Common myeloid progenitor, CD34-positive (primary cell): ENCODE results near the gene OTULINL.
A peak's percentile ranks its signal among the peaks of the same experiment; 100 is the strongest.
"Not testable (repeated sequence)": the region's sequence is repeated elsewhere in the genome, so short reads cannot be mapped to it uniquely, and the experiment has no call there.

ENCODE experiments used
- CTCF ChIA-PET: fragments of 350-600 bp; sonication (Branson Sonifier 250); formaldehyde crosslinking; loops from one replicate; lab custom pipeline; 2021; ENCODE audit warnings: antibody characterized with exemption; lab: Charles Lee
- POLR2A ChIA-PET: fragments of 350-600 bp; sonication (Branson Sonifier 250); formaldehyde crosslinking; loops from one replicate; lab custom pipeline; 2021; ENCODE audit warnings: antibody characterized with exemption; lab: Charles Lee
- DNase-seq, 3 donors: peaks; one replicate each; pipeline versions ENCODE4 v3.0.0 to v3.0.0-alpha.2; 2013
- H3K27ac ChIP-seq, 2 experiments: 1 replicate in 1 of 2; 2 replicates in 1 of 2; pipeline ENCODE4 v1.7.0; 2013; ENCODE audit warnings: inconsistent platforms in 2 of 2, low read length in 2 of 2, mild to moderate bottlenecking in 2 of 2, low read depth in 1 of 2, moderate library complexity in 1 of 2; ENCODE audit not compliant: severe bottlenecking in 2 of 2, insufficient read depth in 1 of 2, poor library complexity in 1 of 2
- H3K27me3 ChIP-seq, 5 experiments: replicated peaks in 2 of 5; 1 replicate in 3 of 5; 2 replicates in 2 of 5; pipeline versions ENCODE4 v1.6.1 to v1.7.0; 2013; ENCODE audit warnings: low read length in 4 of 5, mild to moderate bottlenecking in 2 of 5, moderate library complexity in 2 of 5, inconsistent platforms in 1 of 5; ENCODE audit not compliant: insufficient read depth in 5 of 5, control insufficient read depth in 4 of 5
- H3K36me3 ChIP-seq, 4 experiments: 1 replicate in 2 of 4; 2 replicates in 2 of 4; pipeline versions ENCODE4 v1.6.1 to v1.7.0; 2013; ENCODE audit warnings: low read length in 3 of 4, control low read depth in 1 of 4, mild to moderate bottlenecking in 1 of 4; ENCODE audit not compliant: control insufficient read depth in 4 of 4, insufficient read depth in 4 of 4
- H3K4me1 ChIP-seq, 4 experiments: 1 replicate in 3 of 4; 2 replicates in 1 of 4; pipeline versions ENCODE4 v1.6.1 to v1.7.1; 2013; ENCODE audit warnings: low read length in 3 of 4, mild to moderate bottlenecking in 3 of 4, control low read depth in 1 of 4, inconsistent platforms in 1 of 4, moderate library complexity in 1 of 4; ENCODE audit not compliant: control insufficient read depth in 4 of 4, insufficient read depth in 4 of 4; ENCODE audit errors: control extremely low read depth in 1 of 4
- H3K4me3 ChIP-seq, 7 experiments: 1 replicate in 4 of 7; 2 replicates in 3 of 7; pipeline versions ENCODE4 v1.5.1 to v1.7.0; 2013; ENCODE audit warnings: mild to moderate bottlenecking in 7 of 7, low read length in 6 of 7, moderate library complexity in 6 of 7, inconsistent platforms in 2 of 7, low read depth in 2 of 7, control low read depth in 1 of 7; ENCODE audit not compliant: insufficient read depth in 4 of 7, control insufficient read depth in 1 of 7; ENCODE audit errors: extremely low read depth in 1 of 7
- H3K9me3 ChIP-seq, 5 experiments: 1 replicate in 4 of 5; 2 replicates in 1 of 5; pipeline versions ENCODE4 v1.6.1 to v1.7.1; 2013; ENCODE audit warnings: low read length in 4 of 5, mild to moderate bottlenecking in 2 of 5, inconsistent platforms in 1 of 5, low read depth in 1 of 5, moderate library complexity in 1 of 5; ENCODE audit not compliant: control insufficient read depth in 4 of 5, insufficient read depth in 2 of 5; ENCODE audit errors: control extremely low read depth in 1 of 5
- WGBS: methylation state at CpG from one replicate; pipeline ENCODE4 v1.1.5; 2013; ENCODE audit not compliant: insufficient coverage; 5-methylcytosine and 5-hydroxymethylcytosine counted together

Gene OTULINL

DNA sequence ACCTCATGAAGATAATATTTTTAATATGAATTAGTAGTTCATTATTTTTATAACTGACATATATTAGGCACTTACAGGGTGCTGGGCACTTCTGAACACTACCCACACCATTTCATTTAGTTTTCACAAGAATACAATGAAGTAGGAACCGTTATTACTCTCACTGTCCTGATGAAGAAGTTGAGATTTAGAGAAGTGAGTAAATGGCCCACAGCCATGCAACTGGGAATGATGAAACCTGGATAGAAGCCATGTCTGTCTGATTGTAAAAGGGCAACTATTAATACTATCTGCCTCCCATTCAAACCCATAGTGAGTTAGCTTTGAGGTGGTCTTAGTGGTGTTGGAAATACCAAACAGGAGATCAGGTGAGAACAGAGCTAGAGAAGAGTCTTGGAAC is 29.6 kb upstream of the OTULINL start:
- H3K4me1 ChIP-seq = peaks cover 0 to 12% (median 3%) of the 10 kb centered on the region in 4 experiments
- 100% methylated on average over 1 of the region's 1 CpG for WGBS
- no peak overlapping the region for H3K4me3 ChIP-seq
- no peak overlapping the region for H3K27ac ChIP-seq
- ChIA-PET CTCF (interaction anchor here (2.7 kb wide), 1 partner anchor 10 kb away, joined by 8 read pairs; no protein-coding TSS in a partner anchor), POLR2A (no interaction called here)
- DNase-seq = no peak
- no peaks in the 10 kb centered on the region for H3K36me3 ChIP-seq
- no peaks in the 10 kb centered on the region for H3K9me3 ChIP-seq
- H3K27me3 ChIP-seq = no peaks in the 10 kb centered on the region

DNA sequence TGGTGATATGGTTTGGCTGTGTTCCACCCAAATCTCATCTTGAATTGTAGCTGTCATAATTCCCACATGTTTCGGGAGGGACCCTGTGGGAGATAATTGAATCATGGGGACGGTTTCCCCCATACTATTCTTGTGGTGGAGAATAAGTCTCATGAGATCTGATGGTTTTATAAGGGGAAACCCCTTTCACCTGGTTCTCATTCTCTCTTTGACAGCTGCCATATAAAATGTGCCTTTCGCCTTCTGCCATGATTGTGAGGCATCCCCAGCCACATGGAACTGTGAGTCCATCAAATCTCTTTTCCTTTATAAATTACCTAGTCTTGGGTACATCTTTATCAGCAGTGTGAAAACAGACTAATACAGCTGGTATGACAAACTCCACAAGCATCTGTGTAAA is 27.3 kb upstream of the OTULINL start:
- CTCF ChIA-PET, H3K27ac ChIP-seq, H3K4me3 ChIP-seq, H3K27me3 ChIP-seq, H3K9me3 ChIP-seq, H3K36me3 ChIP-seq, POLR2A ChIA-PET, DNase-seq: not testable (repeated sequence)
- peaks cover 3 to 30% (median 8%) of the 10 kb centered on the region in 4 experiments for H3K4me1 ChIP-seq
- 80% methylated on average over 2 of the region's 3 CpGs for WGBS

DNA sequence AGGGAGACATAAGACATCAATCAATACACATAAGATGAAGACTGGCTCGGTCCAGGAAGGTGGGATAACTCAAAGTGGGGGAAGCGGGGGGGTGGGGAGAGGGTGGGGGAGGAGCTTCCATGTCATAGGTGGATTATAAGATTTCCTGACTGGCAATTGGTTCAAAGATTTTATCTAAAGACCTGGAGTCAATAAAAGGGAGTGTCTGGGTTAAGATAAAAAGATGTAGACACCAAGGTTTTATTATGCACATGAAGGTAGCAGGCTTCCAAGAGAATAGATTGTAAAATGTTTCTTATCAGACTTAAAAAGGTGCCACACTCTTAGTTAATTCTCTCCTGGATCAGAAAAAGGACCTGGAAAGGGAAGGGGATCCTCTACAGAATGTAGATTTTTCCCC is 25.6 kb upstream of the OTULINL start:
- WGBS = 100% methylated on average over 1 of the region's 2 CpGs
- peaks cover 4 to 42% (median 19%) of the 10 kb centered on the region in 4 experiments for H3K4me1 ChIP-seq
- no peak overlapping the region for H3K27ac ChIP-seq
- no peak for DNase-seq
- no peaks in the 10 kb centered on the region for H3K27me3 ChIP-seq
- POLR2A ChIA-PET = no interaction called here
- no peak overlapping the region for H3K4me3 ChIP-seq
- H3K9me3 ChIP-seq = peaks cover 0 to 3% (median 0%) of the 10 kb centered on the region in 5 experiments
- no peaks in the 10 kb centered on the region for H3K36me3 ChIP-seq
- CTCF ChIA-PET = interaction anchor here (0.6 kb wide), 1 partner anchor 20 kb away, joined by 3 read pairs; no protein-coding TSS in a partner anchor

DNA sequence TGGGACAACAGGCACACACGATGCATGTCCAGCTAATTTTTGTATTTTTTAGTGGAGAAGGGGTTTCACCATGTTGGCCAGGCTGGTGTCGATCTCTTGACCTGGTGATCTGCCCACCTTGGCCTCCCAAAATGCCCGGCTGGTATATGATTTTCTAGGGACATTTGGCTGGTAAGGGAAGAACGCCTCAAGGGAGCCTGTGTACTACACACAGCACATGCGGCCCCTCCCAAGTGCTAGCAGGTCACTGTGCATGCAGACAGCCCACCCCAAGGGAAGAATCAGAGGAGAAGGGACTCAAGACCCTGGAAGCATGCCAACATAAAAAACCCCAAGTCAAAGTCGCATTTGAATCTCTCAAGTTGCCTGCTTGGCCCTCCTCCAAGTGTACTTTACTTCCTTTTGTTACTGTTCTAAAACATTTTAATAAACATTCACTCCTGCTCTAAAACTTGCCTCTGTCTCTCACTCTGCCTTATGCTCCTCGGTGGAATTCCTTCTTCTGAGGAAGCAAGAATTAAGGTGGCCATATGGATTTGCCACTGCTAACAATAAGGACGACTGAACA is 24.3 kb upstream of the OTULINL start:
- POLR2A ChIA-PET = no interaction called here
- DNase-seq = peak in 2 of 3 donors; percentile 59 to 66

DNA sequence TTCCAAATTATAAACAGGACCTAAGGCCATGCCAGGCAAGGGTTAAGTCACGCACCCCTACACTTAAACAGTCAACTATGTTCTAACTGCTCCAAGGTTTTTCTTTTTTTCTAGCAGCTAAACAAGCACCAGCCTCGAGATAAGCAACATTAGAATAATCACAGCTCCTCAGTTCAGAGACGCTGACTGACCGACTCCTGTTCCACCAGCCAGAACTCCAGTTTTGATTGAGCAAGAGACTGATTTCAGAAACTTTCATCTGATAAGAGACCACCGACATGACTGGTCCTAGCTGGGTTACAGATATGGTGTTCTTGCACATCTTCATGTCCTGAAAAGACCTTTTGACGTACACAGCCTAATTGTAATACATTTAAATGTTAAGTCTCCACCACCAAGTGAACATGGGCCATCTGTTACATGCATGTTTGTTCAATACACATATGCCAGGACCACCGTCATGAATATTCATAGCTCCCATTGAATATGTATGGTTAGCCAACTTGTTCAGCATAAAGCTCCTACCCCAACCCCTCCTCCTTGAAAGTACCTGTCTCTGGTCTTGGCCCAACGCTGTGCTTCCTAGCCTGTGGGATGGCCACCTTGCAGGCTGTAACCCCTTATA is 23.7 kb upstream of the OTULINL start:
- Histone ChIP-seq H3K27ac (no peak overlapping the region), H3K27me3 (no peaks in the 10 kb centered on the region), H3K4me1 (peaks cover 4 to 52% (median 21%) of the 10 kb centered on the region in 4 experiments), H3K36me3 (no peaks in the 10 kb centered on the region), H3K9me3 (peaks cover 0 to 3% (median 0%) of the 10 kb centered on the region in 5 experiments), H3K4me3 (no peak overlapping the region)
- DNase-seq = peak; percentile 22 to 51 (median 28)
- CTCF ChIA-PET = no interaction called here
- POLR2A ChIA-PET = no interaction called here
- 75% methylated on average over 7 of the region's 8 CpGs for WGBS

More for the DNA sequence above, 24.3 kb upstream of the OTULINL start:
- H3K36me3 ChIP-seq = no peaks in the 10 kb centered on the region
- no peak overlapping the region for H3K4me3 ChIP-seq
- CTCF ChIA-PET = no interaction called here
- no peak overlapping the region for H3K27ac ChIP-seq
- H3K4me1 ChIP-seq = peaks cover 4 to 52% (median 21%) of the 10 kb centered on the region in 4 experiments
- peaks cover 0 to 3% (median 0%) of the 10 kb centered on the region in 5 experiments for H3K9me3 ChIP-seq
- no peaks in the 10 kb centered on the region for H3K27me3 ChIP-seq
- WGBS = 68% methylated on average over 7 of the region's 8 CpGs

DNA sequence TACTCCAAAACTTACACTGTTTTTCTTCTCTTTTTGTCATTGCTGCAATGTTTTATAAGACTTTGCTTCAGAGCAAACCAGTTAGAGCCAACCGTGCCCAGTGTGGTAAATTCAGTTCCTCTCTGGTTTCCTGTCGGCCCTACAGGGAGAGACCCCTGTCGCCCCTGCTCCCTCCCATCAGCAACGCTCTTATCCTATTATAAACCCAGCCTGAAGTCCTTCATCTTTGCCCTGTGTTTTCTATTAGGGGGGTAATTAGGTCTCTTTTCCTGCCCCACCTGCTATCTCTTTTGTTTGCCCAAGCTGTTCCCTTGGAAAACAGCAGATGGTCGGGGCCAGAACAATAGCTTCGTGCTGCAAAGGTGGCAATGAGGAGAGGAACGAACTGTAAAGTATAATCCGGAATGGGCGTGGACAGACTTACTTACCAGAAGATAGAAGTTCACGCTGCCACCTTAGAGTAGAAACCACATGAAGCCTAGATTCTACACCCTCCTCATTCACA is 21.4 kb upstream of the OTULINL start:
- POLR2A ChIA-PET = no interaction called here
- Histone ChIP-seq H3K9me3 (peaks cover 0 to 3% (median 0%) of the 10 kb centered on the region in 5 experiments), H3K36me3 (no peaks in the 10 kb centered on the region), H3K27ac (peak overlapping the region in 1 of 2 experiments; percentile 11), H3K4me1 (peaks cover 4 to 52% (median 21%) of the 10 kb centered on the region in 4 experiments), H3K27me3 (no peaks in the 10 kb centered on the region), H3K4me3 (peak overlapping the region in 5 of 7 experiments; percentile 5 to 61 (median 50))
- peak; percentile 46 to 90 (median 87) for DNase-seq
- 0% methylated on average over 4 of the region's 10 CpGs for WGBS
- CTCF ChIA-PET = no interaction called here

DNA sequence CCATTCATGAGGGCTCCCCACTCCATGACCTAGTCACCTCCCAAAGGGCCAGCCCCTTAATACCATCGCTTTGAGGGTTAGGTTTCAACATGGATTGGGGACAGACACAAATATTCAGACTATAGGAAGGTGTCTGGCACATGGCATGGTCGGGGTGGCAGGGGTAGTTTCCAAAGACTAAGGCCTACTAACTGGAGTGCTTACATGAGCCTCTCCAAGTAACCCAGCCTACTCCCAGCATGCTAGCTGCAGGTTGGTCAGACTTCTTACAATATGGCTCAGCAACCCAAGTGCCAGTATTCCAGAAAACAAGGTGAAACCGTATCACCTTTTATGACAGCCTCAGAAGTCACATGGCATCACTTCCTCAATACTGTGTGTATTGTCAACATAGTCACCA is 19.9 kb upstream of the OTULINL start:
- WGBS = 100% methylated on average over 1 of the region's 3 CpGs
- ChIA-PET POLR2A (no interaction called here), CTCF (interaction anchor here (0.6 to 1.5 kb wide), 3 partner anchors 29 to 249 kb away, joined by 3 to 4 read pairs (median 3); no protein-coding TSS in a partner anchor)

More for the DNA sequence above, 19.9 kb upstream of the OTULINL start:
- no peak overlapping the region for H3K4me3 ChIP-seq
- no peaks in the 10 kb centered on the region for H3K36me3 ChIP-seq
- H3K4me1 ChIP-seq = peaks cover 4 to 52% (median 21%) of the 10 kb centered on the region in 4 experiments
- H3K27ac ChIP-seq = no peak overlapping the region
- H3K27me3 ChIP-seq = no peaks in the 10 kb centered on the region
- H3K9me3 ChIP-seq = peaks cover 0 to 3% (median 0%) of the 10 kb centered on the region in 5 experiments
- DNase-seq = peak in 2 of 3 donors; percentile 14 to 37
